NCI-H510A (cell line): ENCODE data around the gene ATP1A2.
"Not testable (repeated sequence)": the region's sequence is repeated elsewhere in the genome, so short reads cannot be mapped to it uniquely, and the experiment has no call there.

Source experiments
- DNase-seq: peaks from one replicate; lab custom pipeline; 2025; lab: John Stamatoyannopoulos, UW

ATP1A2 gene

GRCh38 chr1:160124705-160125478 lies 9.3 kb downstream of the ATP1A2 start:
- no peak for DNase-seq

- DNase-seq: no peak
These were observed 10.2 kb downstream of the ATP1A2 start for GRCh38 chr1:160125746-160126145.

GRCh38 chr1:160126342-160126741 lies 10.8 kb downstream of the ATP1A2 start:
- DNase-seq: not testable (repeated sequence)

- no peak for DNase-seq
These were observed 11.8 kb downstream of the ATP1A2 start for GRCh38 chr1:160127381-160127780.

- DNase-seq: no peak
These were observed 12.4 kb downstream of the ATP1A2 start for GRCh38 chr1:160127865-160128523.

- no peak for DNase-seq
These were observed 13.1 kb downstream of the ATP1A2 start for GRCh38 chr1:160128636-160129035.

GRCh38 chr1:160129046-160129445 lies 13.5 kb downstream of the ATP1A2 start:
- no peak for DNase-seq

GRCh38 chr1:160129558-160129957 lies 14.0 kb downstream of the ATP1A2 start:
- DNase-seq: no peak

GRCh38 chr1:160129966-160130365 lies 14.4 kb downstream of the ATP1A2 start:
- no peak for DNase-seq

GRCh38 chr1:160130486-160130885 lies 14.9 kb downstream of the ATP1A2 start:
- no peak for DNase-seq

- DNase-seq: no peak
These were observed 15.4 kb downstream of the ATP1A2 start for GRCh38 chr1:160130939-160131338.

GRCh38 chr1:160131803-160132565 lies 16.4 kb downstream of the ATP1A2 start:
- no peak for DNase-seq

GRCh38 chr1:160133990-160134770 lies 18.6 kb downstream of the ATP1A2 start:
- DNase-seq: no peak

- no peak for DNase-seq
These were observed 19.4 kb downstream of the ATP1A2 start for GRCh38 chr1:160134791-160135572.

- DNase-seq: no peak
These were observed 20.8 kb downstream of the ATP1A2 start for GRCh38 chr1:160136121-160136925.

GRCh38 chr1:160136926-160137200 lies 21.3 kb downstream of the ATP1A2 start:
- DNase-seq: no peak

GRCh38 chr1:160137216-160137862 lies 21.8 kb downstream of the ATP1A2 start:
- no peak for DNase-seq

GRCh38 chr1:160139840-160140239 lies 24.3 kb downstream of the ATP1A2 start:
- DNase-seq: no peak

GRCh38 chr1:160143695-160144094 lies 28.1 kb downstream of the ATP1A2 start:
- no peak for DNase-seq

GRCh38 chr1:160144921-160145320 lies 29.4 kb downstream of the ATP1A2 start:
- no peak for DNase-seq
